Endodermal cell (in vitro differentiated cells): Measurements from ENCODE around the gene BAHD1. TPM values are rescaled to one million over a fixed set of nuclear protein-coding genes. Genes with fewer than 3 reads are reported as not detected.

Experiments used
- DNase-seq: peaks from one replicate; pipeline ENCODE4 v3.0.0-alpha.2; 2017
- H3K27ac ChIP-seq: 2 replicates; pipeline ENCODE4 v1.5.1; 2013; ENCODE audit warnings: mild to moderate bottlenecking, low read depth, low read length, moderate library complexity
- H3K27me3 ChIP-seq: 2 replicates; pipeline ENCODE4 v1.6.1; 2013; ENCODE audit warnings: mild to moderate bottlenecking, low read length, moderate library complexity; ENCODE audit not compliant: insufficient read depth, control insufficient read depth, poor library complexity, severe bottlenecking
- H3K36me3 ChIP-seq: 2 replicates; pipeline ENCODE4 v1.7.0; 2013; ENCODE audit warnings: mild to moderate bottlenecking, low read length, moderate library complexity; ENCODE audit not compliant: control insufficient read depth, insufficient read depth
- H3K4me1 ChIP-seq: one replicate; pipeline ENCODE4 v1.7.0; 2013; ENCODE audit warnings: low read length; ENCODE audit not compliant: control insufficient read depth, insufficient read depth
- H3K4me3 ChIP-seq: 2 replicates; pipeline ENCODE4 v1.5.1; 2013; ENCODE audit warnings: mild to moderate bottlenecking, low read length, moderate library complexity
- H3K9ac ChIP-seq: 2 replicates; pipeline ENCODE4 v1.6.1; 2013; ENCODE audit warnings: mild to moderate bottlenecking, low read length, moderate library complexity; ENCODE audit not compliant: poor library complexity, severe bottlenecking; ENCODE audit errors: extremely low read depth
- H3K9me3 ChIP-seq: 2 replicates; pipeline ENCODE4 v1.6.1; 2013; ENCODE audit warnings: mild to moderate bottlenecking, low read length, moderate library complexity; ENCODE audit not compliant: control insufficient read depth
- H3K27ac Mint-ChIP-seq: 2 replicates; pipeline ENCODE4 v1.8.0; 2020; ENCODE audit warnings: mixed read lengths
- H3K27me3 Mint-ChIP-seq: 2 replicates; pipeline ENCODE4 v1.8.0; 2021; ENCODE audit warnings: mild to moderate bottlenecking, mixed read lengths; ENCODE audit not compliant: insufficient read depth
- H3K36me3 Mint-ChIP-seq: 2 replicates; pipeline ENCODE4 v1.8.0; 2020; ENCODE audit warnings: low read depth, mixed read lengths
- H3K4me1 Mint-ChIP-seq: 2 replicates; pipeline ENCODE4 v1.8.0; 2020; ENCODE audit warnings: mixed read lengths
- H3K4me3 Mint-ChIP-seq: 2 replicates; pipeline ENCODE4 v1.8.0; 2020; ENCODE audit warnings: mild to moderate bottlenecking, moderate library complexity, mixed read lengths
- H3K9me3 Mint-ChIP-seq: 2 replicates; pipeline ENCODE4 v1.8.0; 2020; ENCODE audit warnings: mild to moderate bottlenecking, mixed read lengths
- WGBS, 2 experiments: methylation state at CpG; one replicate each; pipeline versions ENCODE4 v1.1.5 to v1.1.7; 2013; ENCODE audit warnings: missing lambda C conversion rate in 2 of 2, mixed read lengths in 1 of 2; ENCODE audit not compliant: insufficient coverage in 1 of 2, insufficient read length in 1 of 2; 5-methylcytosine and 5-hydroxymethylcytosine counted together
- total RNA-seq, 2 donors: library from RNA; stranded (reverse); fragmentation: NEBNext Ultra II Directional in 1 of 2; extraction: Animal tissue kit (Norgen Biotek cat#: 25700) in 1 of 2; gene quantifications; 2 replicates in 1 of 2; 3 replicates in 1 of 2; pipeline ENCODE4 v1.2.1, GENCODE V29; 2021
- TF ChIP-seq, protein P1 (sequence below): fragments of 200-600 bp; sonication (generic); conservative IDR thresholded peaks from 2 replicates; pipeline ENCODE4 v1.5.0; 2021; ENCODE audit warnings: antibody characterized with exemption, mild to moderate bottlenecking

Gene BAHD1
- total RNA-seq, 2 donors from 2014 or later = 23.5 to 30.1 TPM

DNA sequence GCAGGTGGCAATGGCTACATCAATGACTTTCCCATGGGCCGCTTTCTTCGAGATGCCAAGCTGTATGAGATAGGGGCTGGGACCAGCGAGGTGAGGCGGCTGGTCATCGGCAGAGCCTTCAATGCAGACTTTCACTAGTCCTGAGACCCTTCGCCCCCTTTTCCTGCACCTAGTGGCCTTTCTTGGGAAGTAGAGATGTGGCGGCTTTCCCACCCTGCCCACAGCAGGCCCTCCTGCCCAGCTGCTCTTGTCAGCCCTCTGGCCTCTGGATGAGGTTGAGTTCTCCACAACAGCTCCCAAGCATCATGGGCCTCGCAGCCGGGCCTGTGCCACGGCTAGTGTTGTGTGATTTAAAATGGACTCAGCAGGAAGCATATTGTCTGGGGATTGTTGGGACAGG is 22.6 kb upstream of the BAHD1 start:
- H3K36me3 Mint-ChIP-seq = peaks cover 45% of the 10 kb centered on the region
- WGBS, 2 experiments = 93 to 99% methylated on average over 3 to 10 of the region's 10 CpGs
- no peaks in the 10 kb centered on the region for H3K9me3 Mint-ChIP-seq
- H3K4me1 ChIP-seq = peaks cover 6% of the 10 kb centered on the region
- H3K4me3 ChIP-seq = no peak overlapping the region
- TF ChIP-seq, protein P1, sequence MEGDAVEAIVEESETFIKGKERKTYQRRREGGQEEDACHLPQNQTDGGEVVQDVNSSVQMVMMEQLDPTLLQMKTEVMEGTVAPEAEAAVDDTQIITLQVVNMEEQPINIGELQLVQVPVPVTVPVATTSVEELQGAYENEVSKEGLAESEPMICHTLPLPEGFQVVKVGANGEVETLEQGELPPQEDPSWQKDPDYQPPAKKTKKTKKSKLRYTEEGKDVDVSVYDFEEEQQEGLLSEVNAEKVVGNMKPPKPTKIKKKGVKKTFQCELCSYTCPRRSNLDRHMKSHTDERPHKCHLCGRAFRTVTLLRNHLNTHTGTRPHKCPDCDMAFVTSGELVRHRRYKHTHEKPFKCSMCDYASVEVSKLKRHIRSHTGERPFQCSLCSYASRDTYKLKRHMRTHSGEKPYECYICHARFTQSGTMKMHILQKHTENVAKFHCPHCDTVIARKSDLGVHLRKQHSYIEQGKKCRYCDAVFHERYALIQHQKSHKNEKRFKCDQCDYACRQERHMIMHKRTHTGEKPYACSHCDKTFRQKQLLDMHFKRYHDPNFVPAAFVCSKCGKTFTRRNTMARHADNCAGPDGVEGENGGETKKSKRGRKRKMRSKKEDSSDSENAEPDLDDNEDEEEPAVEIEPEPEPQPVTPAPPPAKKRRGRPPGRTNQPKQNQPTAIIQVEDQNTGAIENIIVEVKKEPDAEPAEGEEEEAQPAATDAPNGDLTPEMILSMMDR = peak; percentile 27
- no peaks in the 10 kb centered on the region for H3K27me3 ChIP-seq
- H3K4me3 Mint-ChIP-seq = no peak overlapping the region
- H3K27ac Mint-ChIP-seq = no peak overlapping the region
- H3K9ac ChIP-seq = no peak overlapping the region
- no peak overlapping the region for H3K27ac ChIP-seq
- no peaks in the 10 kb centered on the region for H3K9me3 ChIP-seq
- peaks cover 43% of the 10 kb centered on the region for H3K36me3 ChIP-seq
- DNase-seq = no peak
- H3K27me3 Mint-ChIP-seq = peaks cover 2% of the 10 kb centered on the region
- peaks cover 6% of the 10 kb centered on the region for H3K4me1 Mint-ChIP-seq

DNA sequence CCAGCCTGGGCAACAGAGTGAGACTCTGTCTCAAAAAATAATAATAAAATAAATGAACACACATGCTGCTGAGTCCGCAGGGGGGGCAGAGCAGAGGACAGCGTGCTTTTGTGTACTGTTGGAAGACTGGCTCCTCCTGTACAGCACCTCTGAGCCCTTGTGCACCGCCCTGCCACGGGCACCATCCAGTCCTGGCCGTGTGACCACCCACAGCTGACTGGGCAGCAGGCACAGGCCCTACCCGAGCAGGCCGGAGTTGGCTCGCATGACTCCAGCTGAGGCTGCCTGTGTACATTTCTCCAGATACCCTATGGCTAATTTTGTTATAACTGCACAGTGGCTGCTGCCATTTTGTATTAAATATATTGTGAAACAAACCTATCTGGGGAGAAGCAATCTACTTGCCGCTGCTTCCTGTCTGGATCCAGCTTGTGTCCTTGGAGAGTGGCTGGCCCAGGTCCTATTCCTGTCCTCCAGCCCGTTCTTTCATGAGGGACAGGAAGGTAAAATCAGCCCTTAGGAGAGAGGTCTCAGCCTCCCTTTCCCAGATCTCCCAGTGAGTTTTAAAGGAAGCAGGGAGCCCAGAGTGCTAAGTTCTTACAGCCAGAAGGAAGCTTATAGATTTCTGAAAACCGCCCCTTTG is 20.6 kb upstream of the BAHD1 start:
- Histone ChIP-seq H3K4me1 (peaks cover 6% of the 10 kb centered on the region), H3K27me3 (no peaks in the 10 kb centered on the region), H3K36me3 (peaks cover 22% of the 10 kb centered on the region), H3K4me3 (no peak overlapping the region), H3K27ac (no peak overlapping the region), H3K9me3 (no peaks in the 10 kb centered on the region), H3K9ac (no peak overlapping the region)
- H3K27ac Mint-ChIP-seq = no peak overlapping the region
- peaks cover 28% of the 10 kb centered on the region for H3K36me3 Mint-ChIP-seq
- DNase-seq = no peak
- TF ChIP-seq, protein P1 = no peak
- H3K9me3 Mint-ChIP-seq = no peaks in the 10 kb centered on the region
- peaks cover 6% of the 10 kb centered on the region for H3K27me3 Mint-ChIP-seq
- WGBS, 2 experiments = 94 to 98% methylated on average over 10 to 11 of the region's 11 CpGs
- H3K4me1 Mint-ChIP-seq = peaks cover 6% of the 10 kb centered on the region
- no peak overlapping the region for H3K4me3 Mint-ChIP-seq

DNA sequence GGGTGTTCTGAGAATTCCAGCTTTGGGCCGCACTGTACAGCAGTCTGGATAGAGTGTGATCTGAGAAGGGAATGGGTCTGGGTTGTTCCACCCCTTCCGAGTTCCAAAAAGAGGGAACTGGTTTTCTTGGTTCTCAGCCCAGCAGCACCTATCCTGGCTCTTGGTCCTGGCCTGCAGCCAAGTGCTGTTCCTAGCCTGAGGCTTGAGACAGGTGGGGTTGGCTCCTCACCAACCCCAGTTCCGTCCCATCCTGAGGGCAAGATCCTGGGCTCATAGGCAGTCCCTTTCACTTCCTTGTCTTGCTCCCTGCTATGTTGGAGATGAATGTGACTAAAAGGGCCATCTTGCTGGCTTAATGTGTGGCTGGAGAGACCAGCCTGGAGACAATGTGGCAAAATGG is 20.0 kb upstream of the BAHD1 start:
- Histone ChIP-seq H3K27ac (no peak overlapping the region), H3K9me3 (no peaks in the 10 kb centered on the region), H3K36me3 (peaks cover 16% of the 10 kb centered on the region), H3K4me1 (peaks cover 6% of the 10 kb centered on the region), H3K9ac (no peak overlapping the region), H3K27me3 (no peaks in the 10 kb centered on the region), H3K4me3 (no peak overlapping the region)
- 92% methylated on average over 2 to 3 of the region's 3 CpGs for WGBS, 2 experiments
- no peak for DNase-seq
- Mint-ChIP-seq H3K27me3 (peaks cover 6% of the 10 kb centered on the region), H3K4me3 (no peak overlapping the region), H3K27ac (no peak overlapping the region), H3K4me1 (peaks cover 6% of the 10 kb centered on the region), H3K36me3 (peaks cover 22% of the 10 kb centered on the region), H3K9me3 (no peaks in the 10 kb centered on the region)
- TF ChIP-seq, protein P1 = no peak
